ENCODE results near the gene RLBP1. TPM values are rescaled to one million over a fixed set of nuclear protein-coding genes. Genes with fewer than 3 reads are reported as not detected.
"Not testable (repeated sequence)": the region's sequence is repeated elsewhere in the genome, so short reads cannot be mapped to it uniquely, and the experiment has no call there.

Gene RLBP1
- not detected for polyA plus RNA-seq (ENCODE audit: insufficient read length in 3 of 3)
- long read RNA-seq, donor 1: 0 reads
- long read RNA-seq, donor 2: 0 reads
- long read RNA-seq, donor 3: 0 reads
- long read RNA-seq, donor 4: 0 reads
- long read RNA-seq, donor 5: 0 reads
- long read RNA-seq, donor 6: 0 reads
- long read RNA-seq, donor 7: 0 reads
- long read RNA-seq, donor 8: 0 reads
- long read RNA-seq, donor 9: 0 reads
- long read RNA-seq, donor 10: 0 reads
- long read RNA-seq, donor 11: 0 reads
- long read RNA-seq, donor 12: 0 reads
- long read RNA-seq, donor 13: 0 reads
- long read RNA-seq, donor 14: 0 reads
- long read RNA-seq, donor 15: 0 reads
- long read RNA-seq, donor 16: 0 reads

GRCh38 chr15:89221543-89221942 is at the start of gene RLBP1:
Gene RLBP1 (minus strand): TSS chr15:89221579. CDS start chr15:89218975, 2,604 bp downstream.
- no peak for DNase-seq (ENCODE audit: extremely low read depth in 1 of 11, low read depth in 9 of 11, low spot score in 4 of 11)

- DNase-seq (ENCODE audit: extremely low read depth in 1 of 11, low read depth in 9 of 11, low spot score in 4 of 11): not testable (repeated sequence)
Measured at GRCh38 chr15:89250142-89250541, 28.8 kb upstream of the RLBP1 start.

- DNase-seq (ENCODE audit: extremely low read depth in 1 of 11, low read depth in 9 of 11, low spot score in 4 of 11): no peak
Measured at GRCh38 chr15:89248584-89248983, 27.2 kb upstream of the RLBP1 start.

- no peak for DNase-seq (ENCODE audit: extremely low read depth in 1 of 11, low read depth in 9 of 11, low spot score in 4 of 11)
Measured at GRCh38 chr15:89247446-89247845, 26.1 kb upstream of the RLBP1 start.

GRCh38 chr15:89244574-89244903 is 23.2 kb upstream of the RLBP1 start:
- peak in 2 of 11 donors; percentile 1 to 13 for DNase-seq (ENCODE audit: extremely low read depth in 1 of 11, low read depth in 9 of 11, low spot score in 4 of 11)

GRCh38 chr15:89243691-89244573 is 22.6 kb upstream of the RLBP1 start, which contains the start of gene FANCI:
Gene FANCI (plus strand): TSS chr15:89243979. CDS start chr15:89247648, 3,669 bp downstream.
- DNase-seq (ENCODE audit: extremely low read depth in 1 of 11, low read depth in 9 of 11, low spot score in 4 of 11): peak; percentile 84 to 94 (median 90)

- DNase-seq (ENCODE audit: extremely low read depth in 1 of 11, low read depth in 9 of 11, low spot score in 4 of 11): peak in 1 of 11 donors; percentile 10
Measured at GRCh38 chr15:89243046-89243690, 21.8 kb upstream of the RLBP1 start.

GRCh38 chr15:89239883-89240810 is 18.8 kb upstream of the RLBP1 start:
- DNase-seq (ENCODE audit: extremely low read depth in 1 of 11, low read depth in 9 of 11, low spot score in 4 of 11): not testable (repeated sequence)

- no peak for DNase-seq (ENCODE audit: extremely low read depth in 1 of 11, low read depth in 9 of 11, low spot score in 4 of 11)
Measured at GRCh38 chr15:89231832-89232231, 10.5 kb upstream of the RLBP1 start.

- no peak for DNase-seq (ENCODE audit: extremely low read depth in 1 of 11, low read depth in 9 of 11, low spot score in 4 of 11)
Measured at GRCh38 chr15:89230277-89230676, 8.9 kb upstream of the RLBP1 start.

- no peak for DNase-seq (ENCODE audit: extremely low read depth in 1 of 11, low read depth in 9 of 11, low spot score in 4 of 11)
Measured at GRCh38 chr15:89227425-89227824, 6.0 kb upstream of the RLBP1 start.

- no peak for DNase-seq (ENCODE audit: extremely low read depth in 1 of 11, low read depth in 9 of 11, low spot score in 4 of 11)
Measured at GRCh38 chr15:89226359-89227221, 5.2 kb upstream of the RLBP1 start.

- no peak for DNase-seq (ENCODE audit: extremely low read depth in 1 of 11, low read depth in 9 of 11, low spot score in 4 of 11)
Measured at GRCh38 chr15:89225588-89225987, 4.2 kb upstream of the RLBP1 start.

GRCh38 chr15:89218531-89218930 is 2.8 kb downstream of the RLBP1 start:
- DNase-seq (ENCODE audit: extremely low read depth in 1 of 11, low read depth in 9 of 11, low spot score in 4 of 11): no peak

GRCh38 chr15:89217686-89218376 is 3.5 kb downstream of the RLBP1 start:
- DNase-seq (ENCODE audit: extremely low read depth in 1 of 11, low read depth in 9 of 11, low spot score in 4 of 11): no peak

GRCh38 chr15:89217031-89217430 is 4.3 kb downstream of the RLBP1 start:
- DNase-seq (ENCODE audit: extremely low read depth in 1 of 11, low read depth in 9 of 11, low spot score in 4 of 11): no peak

GRCh38 chr15:89215627-89216026 is 5.8 kb downstream of the RLBP1 start:
- no peak for DNase-seq (ENCODE audit: extremely low read depth in 1 of 11, low read depth in 9 of 11, low spot score in 4 of 11)
